Heart left ventricle (tissue), 16 donors: ENCODE data around the gene TTC7B. TPM values are rescaled to one million over a fixed set of nuclear protein-coding genes. Genes with fewer than 3 reads are reported as not detected.
A peak's percentile ranks its signal among the peaks of the same experiment; 100 is the strongest.

Experiments
- ATAC-seq, 4 donors: fragments of 200-7000 bp; cut with Tn5 transposase; one replicate each; pipeline ENCODE4 v1.9.1; 2020 to 2022; ENCODE audit warnings: moderate library complexity in 4 of 4, mild to moderate bottlenecking in 3 of 4, moderate number of reproducible peaks in 1 of 4
- DNase-seq, 5 donors: peaks; one replicate each; pipeline ENCODE4 v3.0.0-alpha.2; 2020
- H3K27ac ChIP-seq, 12 donors: fragments of 200-600 bp; sonication (generic) in 4 of 12; one replicate each; pipeline versions ENCODE4 v1.5.0 to v1.8.0; 2016 to 2022; ENCODE audit warnings: mild to moderate bottlenecking in 2 of 12
- H3K27me3 ChIP-seq, 9 donors: fragments of 200-600 bp; sonication (generic) in 2 of 9; one replicate each; pipeline versions ENCODE4 v1.5.1 to v1.8.0; 2016 to 2022; ENCODE audit warnings: mild to moderate bottlenecking in 3 of 9
- H3K36me3 ChIP-seq, 9 donors: fragments of 200-600 bp; sonication (generic) in 2 of 9; one replicate each; pipeline versions ENCODE4 v1.5.0 to v1.8.0; 2018 to 2022; ENCODE audit warnings: mild to moderate bottlenecking in 2 of 9
- H3K4me1 ChIP-seq, 12 donors: fragments of 200-600 bp; sonication (generic) in 4 of 12; one replicate each; pipeline versions ENCODE4 v1.5.0 to v1.8.0; 2016 to 2022; ENCODE audit warnings: mild to moderate bottlenecking in 3 of 12
- H3K4me3 ChIP-seq, 12 donors: fragments of 200-600 bp; sonication (generic) in 4 of 12; one replicate each; pipeline versions ENCODE4 v1.5.0 to v1.8.0; 2017 to 2022; ENCODE audit warnings: mild to moderate bottlenecking in 9 of 12, moderate library complexity in 4 of 12
- H3K9me3 ChIP-seq, 12 donors: fragments of 200-600 bp; sonication (generic) in 4 of 12; one replicate each; pipeline versions ENCODE4 v1.5.0 to v1.8.0; 2016 to 2022; ENCODE audit warnings: mild to moderate bottlenecking in 1 of 12
- CTCF ChIP-seq, 12 donors: fragments of 200-600 bp; sonication (generic) in 4 of 12; IDR thresholded peaks; one replicate each; pipeline versions ENCODE4 v1.5.0 to v1.8.0; 2018 to 2022; ENCODE audit warnings: antibody characterized with exemption in 12 of 12, mild to moderate bottlenecking in 5 of 12
- POLR2A ChIP-seq, 2 donors: fragments of 450-650 bp; IDR thresholded peaks; one replicate each; pipeline ENCODE4 v1.6.1; 2017; ENCODE audit warnings: antibody characterized with exemption in 2 of 2, mild to moderate bottlenecking in 2 of 2, moderate library complexity in 2 of 2
- WGBS, 4 donors: extraction: QIAGEN DNeasy Blood & Tissue Kit in 2 of 4; methylation state at CpG; one replicate each; pipeline versions ENCODE4 v1.1.5 to v1.1.7; 2013 to 2018; 5-methylcytosine and 5-hydroxymethylcytosine counted together
- intact Hi-C, 10 donors: fragments of 100-400 bp; cut with DNase I; formaldehyde crosslinking; loops; one replicate each; pipeline versions ENCODE4 v1.11.1 to v1.14.2; 2022
- polyA plus RNA-seq, 2 donors: library from polyadenylated mRNA; stranded (reverse); fragments of 200-250 nt; gene quantifications; one replicate each; pipeline ENCODE4 v1.2.3, GENCODE V29; 2013
- total RNA-seq, 9 donors: library from RNA; depleted of rRNA in 2 of 9; stranded (reverse); fragments of >200 nt in 2 of 9; fragmentation: NEBNext Ultra II Directional in 3 of 9; extraction: Animal tissue kit (Norgen Biotek cat#: 25700) in 3 of 9; gene quantifications; one replicate each; pipeline versions ENCODE4 v1.1.0 to v1.2.4, GENCODE V29; 2016 to 2023
- donor health status: ischemic (EF 13 %, LVEDD 7.1; RV severe dilation, severe dysfunction).
- donor health status: healthy with polysubstance abuse.
- donor health status: DM: no; HTN: yes; CAD: no.
- donor health status: DM: no; HTN: no; CAD: no.
- donor health status: ischemic (EF 25% LVEDD 6.9; RV normal size, moderate dysfunction).
- donor health status: ischemic (EF 25% LVEDD 5.7; RV mildly dilated, moderate dysfunction).
- donor health status: healthy.
- donor health status: DM: yes; HTN: yes; CAD: no.
- donor health status: ischemic (EF 35%, LVEDD 5.7; RV mildly dilated, moderate dysfunction).
- donor health status: nonischemic (EF 11% LVEDD 7.7; RV severe dilation, severe dysfunction).
- donor health status: DM: yes; HTN: yes; CAD: no.
- donor health status: PGD.
- donor health status: ischemic (EF 29% LVEDD 5.4; RV normal size, mild dysfunction).
- donor health status: nonischemic (EF 23%, LVEDD 6.1; RV moderate dilation, normal function).

The TTC7B gene
- total and polyA plus RNA-seq, 11 donors: 20.3 to 76.1 (median 62.6) TPM

- H3K4me1 ChIP-seq: peaks cover 0 to 56% (median 12%) of the 10 kb centered on the region in 12 donors
- 89 to 93% (median 92%) methylated on average over 9 to 17 of the region's 17 CpGs for WGBS, 4 donors
- no peak for DNase-seq
Measured at GRCh38 chr14:90552465-90553297, 263.5 kb downstream of the TTC7B start.

GRCh38 chr14:90551733-90552464 lies 264.3 kb downstream of the TTC7B start:
- intact Hi-C loops: loop anchor here in 1 of 10 donors (10.0 kb wide), 1 partner anchor 123 kb away; no protein-coding TSS in a partner anchor
- TF ChIP-seq POLR2A (IDR thresholded peaks at IDR 0.05) (no peak), CTCF (IDR thresholded peaks at IDR 0.05) (no peak)
- peak overlapping the region in 4 of 12 donors; percentile 5 to 75 (median 28) for H3K27ac ChIP-seq
- H3K9me3 ChIP-seq: no peaks in the 10 kb centered on the region
- no peak overlapping the region for H3K4me3 ChIP-seq
- H3K27me3 ChIP-seq: no peaks in the 10 kb centered on the region
- WGBS, 4 donors: 77 to 85% (median 83%) methylated on average over 11 of the region's 11 CpGs
- H3K4me1 ChIP-seq: peaks cover 0 to 60% (median 15%) of the 10 kb centered on the region in 12 donors
- no peak for DNase-seq
- H3K36me3 ChIP-seq: no peaks in the 10 kb centered on the region
- ATAC-seq: no peak

More at GRCh38 chr14:90552465-90553297, 263.5 kb downstream of the TTC7B start:
- intact Hi-C loops: loop anchor here in 1 of 10 donors (10.0 kb wide), 1 partner anchor 122 kb away; no protein-coding TSS in a partner anchor
- ATAC-seq: no peak
- Histone ChIP-seq H3K4me3 (no peak overlapping the region), H3K9me3 (no peaks in the 10 kb centered on the region), H3K27me3 (no peaks in the 10 kb centered on the region), H3K36me3 (no peaks in the 10 kb centered on the region), H3K27ac (peak overlapping the region in 2 of 12 donors; percentile 50 to 75)
- TF ChIP-seq CTCF (IDR thresholded peaks at IDR 0.05) (no peak), POLR2A (IDR thresholded peaks at IDR 0.05) (no peak)

GRCh38 chr14:90551070-90551704 lies 265.0 kb downstream of the TTC7B start:
- DNase-seq (no peak), ATAC-seq (peak in 1 of 4 donors; percentile 7)
- TF ChIP-seq CTCF (IDR thresholded peaks at IDR 0.05) (no peak), POLR2A (IDR thresholded peaks at IDR 0.05) (no peak)
- Histone ChIP-seq H3K36me3 (no peaks in the 10 kb centered on the region), H3K27ac (peak overlapping the region in 3 of 12 donors; percentile 5 to 75 (median 50)), H3K4me1 (peaks cover 0 to 60% (median 18%) of the 10 kb centered on the region in 12 donors), H3K9me3 (no peaks in the 10 kb centered on the region), H3K4me3 (no peak overlapping the region), H3K27me3 (no peaks in the 10 kb centered on the region)
- intact Hi-C loops: loop anchor here in 1 of 10 donors (10.0 kb wide), 1 partner anchor 124 kb away; no protein-coding TSS in a partner anchor
- WGBS, 4 donors: 81 to 96% (median 84%) methylated on average over 6 of the region's 6 CpGs
